ENCODE data around the gene CKS2.
"Not testable (repeated sequence)": the region's sequence is repeated elsewhere in the genome, so short reads cannot be mapped to it uniquely, and the experiment has no call there.

CKS2 gene

DNA sequence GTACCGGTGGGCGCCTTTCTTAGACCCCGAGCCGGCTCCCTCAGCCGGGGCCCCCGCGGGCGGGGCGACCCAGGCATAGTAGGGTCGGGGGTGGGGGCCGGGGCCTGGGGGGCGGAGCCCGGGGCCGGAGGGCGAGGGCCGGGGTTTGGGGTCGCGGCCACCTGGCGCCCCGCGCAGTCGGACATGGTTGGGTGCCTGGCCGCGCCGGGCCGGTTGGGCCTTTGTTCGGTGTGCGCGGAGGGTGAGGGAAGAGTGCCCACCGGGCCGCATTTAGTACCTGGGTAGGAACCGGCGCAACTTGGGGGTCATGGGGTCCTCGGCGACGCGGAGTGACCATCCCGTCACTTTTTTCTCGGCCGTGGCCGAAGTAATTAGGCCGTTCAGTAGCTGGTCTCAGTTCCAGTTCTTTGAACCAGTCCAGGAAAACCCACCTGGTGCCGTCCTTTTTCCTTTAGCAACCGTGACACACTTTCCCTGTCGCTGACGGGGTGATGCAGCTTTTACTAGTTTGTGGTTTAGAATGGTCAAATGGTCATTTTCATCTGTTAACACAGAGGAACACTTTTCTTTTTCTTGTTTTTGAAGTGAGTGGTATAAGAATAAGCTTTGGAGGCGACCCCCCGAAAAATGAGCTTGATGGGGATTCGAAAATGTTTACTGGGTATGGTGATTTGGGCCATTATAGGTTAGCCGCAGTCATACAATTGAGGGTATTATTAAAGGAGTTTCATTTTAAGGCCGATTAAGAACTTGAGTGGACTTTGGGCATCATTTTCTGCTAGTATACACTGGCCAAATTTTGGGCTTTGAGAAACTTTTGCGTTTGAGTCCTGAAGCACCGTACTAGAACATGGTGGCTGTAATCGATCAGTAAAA is 589 bp downstream of the CKS2 start:
- DNase-seq, result peak in 1 of 2 experiments; percentile 16

- DNase-seq, result peak in 1 of 2 experiments; percentile 41
These were observed 1.2 kb downstream of the CKS2 start for GRCh38 chr9:89312222-89312571.

DNA sequence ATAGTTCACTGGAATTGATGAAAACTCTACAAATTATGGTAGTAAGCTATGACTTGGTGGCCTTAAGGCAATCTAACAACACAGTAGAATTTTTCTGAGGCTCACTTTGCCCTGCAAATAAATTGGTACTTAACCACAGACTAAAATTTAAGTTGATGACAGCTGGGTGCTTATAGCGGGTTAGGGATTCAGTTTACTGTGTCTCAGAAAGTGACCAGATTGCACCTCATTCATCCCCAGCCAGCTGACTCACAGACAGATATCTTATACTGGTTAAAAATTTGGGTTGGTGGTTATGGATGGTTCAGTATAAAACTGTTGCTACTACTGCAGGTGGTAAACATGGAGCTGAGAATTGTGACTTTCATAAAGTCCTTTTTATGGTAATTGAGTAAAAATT is 2.8 kb downstream of the CKS2 start:
- DNase-seq, result no peak

DNA sequence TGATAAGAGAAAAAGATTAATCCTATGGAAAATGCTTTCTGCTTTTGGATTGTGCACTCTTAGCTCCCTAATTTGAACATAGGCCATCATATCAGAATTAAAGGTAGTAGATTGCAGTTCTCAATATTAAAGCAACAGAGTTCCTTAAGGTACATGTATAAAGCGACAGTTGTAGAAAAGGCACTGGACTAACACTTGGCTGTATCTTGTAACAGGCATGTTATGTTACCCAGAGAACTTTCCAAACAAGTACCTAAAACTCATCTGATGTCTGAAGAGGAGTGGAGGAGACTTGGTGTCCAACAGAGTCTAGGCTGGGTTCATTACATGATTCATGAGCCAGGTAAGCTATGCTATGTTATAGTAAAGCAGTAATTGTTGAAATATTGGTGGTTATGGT is 4.0 kb downstream of the CKS2 start:
- peak in 1 of 2 experiments; percentile 9 for DNase-seq

DNA sequence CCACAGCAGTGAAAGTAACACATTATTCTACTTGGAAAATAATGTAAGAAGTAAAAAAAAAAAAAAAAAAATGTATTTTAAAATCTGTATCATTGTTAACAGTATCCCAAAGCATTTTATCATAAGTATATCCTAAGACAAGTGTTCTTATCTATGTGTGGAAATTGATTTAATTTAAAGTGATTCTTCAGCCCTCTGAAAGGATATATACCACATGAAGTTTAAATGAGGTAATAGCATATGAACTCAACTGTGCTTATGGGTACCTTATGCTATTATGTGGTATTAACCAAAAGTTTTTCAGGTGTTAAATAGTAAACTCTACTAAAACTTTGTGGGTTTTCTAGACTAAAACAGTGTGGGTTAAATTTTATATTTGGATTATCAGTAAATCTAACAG is 4.5 kb downstream of the CKS2 start:
- no peak for DNase-seq

DNA sequence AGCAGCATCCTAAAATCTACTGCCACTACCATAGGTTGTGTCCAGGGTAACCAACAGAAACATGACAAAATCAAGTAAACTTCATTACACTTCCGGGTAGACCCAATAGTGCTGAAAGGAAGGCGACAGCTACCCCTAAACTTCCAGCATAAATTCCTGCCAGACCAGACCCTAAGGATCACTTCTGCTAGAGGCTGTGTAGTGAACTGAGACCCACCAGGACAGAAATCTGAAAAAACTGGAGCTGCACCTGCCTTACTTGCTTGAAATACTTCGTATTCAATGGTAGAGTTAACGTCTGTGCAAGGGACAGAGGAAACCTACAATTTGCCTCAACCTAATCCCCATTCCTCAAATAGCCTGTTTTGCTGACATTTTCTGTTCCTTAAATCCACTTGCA is 6.3 kb downstream of the CKS2 start:
- no peak for DNase-seq

GRCh38 chr9:89318123-89319014 is 7.4 kb downstream of the CKS2 start, which contains the start of gene SECISBP2:
TSS of gene SECISBP2 (plus strand) at chr9:89318500. CDS start at chr9:89318577, 77 bp downstream.
- peak; percentile 92 to 97 for DNase-seq

DNA sequence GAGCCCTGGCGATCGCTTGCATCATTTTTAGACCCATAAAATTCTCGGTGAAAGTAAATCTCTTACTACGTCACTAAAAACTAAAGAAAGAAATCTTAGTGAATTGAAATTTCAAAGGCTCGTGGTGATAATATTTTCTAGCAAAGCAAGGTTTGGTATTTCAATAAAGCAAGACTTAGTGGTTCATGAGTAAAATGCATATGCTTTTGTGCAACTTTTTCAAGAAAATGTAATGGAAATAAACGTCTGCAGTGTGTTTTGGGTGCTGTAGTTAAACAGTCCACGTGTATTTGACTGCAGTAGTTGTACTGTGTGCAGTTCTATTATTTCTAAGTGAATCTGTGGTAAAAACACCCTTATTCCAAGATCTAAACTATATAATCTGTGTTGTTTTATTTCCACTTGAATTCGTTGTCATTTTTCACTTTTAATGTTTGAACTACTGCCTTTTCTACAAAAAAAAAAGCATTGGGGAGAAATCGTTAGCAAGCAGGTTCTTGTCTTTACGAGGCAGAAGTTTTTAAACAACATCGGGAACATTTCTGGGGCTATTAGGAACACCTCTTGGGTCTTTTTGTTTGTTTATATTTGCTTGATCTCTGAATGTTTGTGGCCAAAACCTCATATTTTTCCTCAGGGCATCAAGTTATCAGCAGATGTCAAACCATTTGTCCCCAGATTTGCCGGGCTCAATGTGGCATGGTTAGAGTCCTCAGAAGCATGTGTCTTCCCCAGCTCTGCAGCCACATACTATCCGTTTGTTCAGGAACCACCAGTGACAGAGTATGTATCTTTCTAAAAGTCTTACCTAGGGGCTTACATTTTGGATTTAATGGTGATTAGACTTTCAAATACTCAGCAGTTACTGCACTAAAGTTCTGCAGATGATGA is 8.3 kb downstream of the CKS2 start:
- no peak for DNase-seq

- no peak for DNase-seq
These were observed 12.4 kb downstream of the CKS2 start for GRCh38 chr9:89323390-89323789.

- DNase-seq, result no peak
These were observed 14.7 kb downstream of the CKS2 start for GRCh38 chr9:89325733-89326132.

- DNase-seq, result no peak
These were observed 17.1 kb downstream of the CKS2 start for GRCh38 chr9:89328064-89328463.

- no peak for DNase-seq
These were observed 18.9 kb downstream of the CKS2 start for GRCh38 chr9:89329917-89330316.

DNA sequence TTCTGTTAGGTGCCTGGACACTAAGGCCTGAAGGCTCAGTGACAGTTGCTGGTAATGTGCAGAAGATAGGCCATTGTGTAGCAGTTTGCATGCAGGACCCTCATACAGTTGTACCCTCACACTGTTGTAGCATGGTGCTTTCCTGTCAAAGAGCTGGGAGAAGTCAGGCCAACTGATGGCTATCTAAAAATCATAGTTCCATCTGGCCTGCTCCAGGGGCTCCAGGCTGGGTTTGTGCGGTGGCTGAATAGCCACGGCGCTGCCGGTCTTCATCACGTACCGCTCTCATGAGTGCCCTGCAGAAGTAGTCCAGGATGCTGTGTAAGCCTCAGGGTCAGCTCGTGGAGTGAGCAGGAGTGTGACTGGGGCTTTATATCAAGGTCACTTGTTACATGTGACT is 19.5 kb downstream of the CKS2 start:
- DNase-seq, result no peak

- no peak for DNase-seq
These were observed 28.8 kb downstream of the CKS2 start for GRCh38 chr9:89339807-89340206.

- DNase-seq, result no peak
These were observed 29.3 kb downstream of the CKS2 start for GRCh38 chr9:89340332-89340731.

- DNase-seq, result no peak
These were observed 31.2 kb downstream of the CKS2 start for GRCh38 chr9:89342213-89342612.

DNA sequence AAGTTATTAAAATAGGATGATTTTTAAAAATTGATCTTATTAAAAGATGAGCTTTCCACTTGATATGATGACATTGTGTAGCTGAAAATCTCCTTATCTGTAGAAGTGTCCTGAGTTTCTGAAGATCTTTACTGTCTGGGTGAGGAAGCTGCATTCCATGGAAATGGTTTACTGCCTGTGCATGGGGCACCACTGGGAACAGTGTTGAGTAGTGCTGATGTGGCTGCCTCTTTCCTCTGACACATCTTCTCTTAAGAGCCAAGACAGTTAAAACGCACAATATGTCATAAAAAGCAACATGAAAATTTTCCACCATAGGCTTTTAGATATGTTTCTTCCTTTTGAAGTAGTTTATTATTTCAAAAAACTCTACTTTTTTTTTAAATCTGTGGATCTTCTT is 32.0 kb downstream of the CKS2 start:
- DNase-seq, result no peak

- not testable (repeated sequence) for DNase-seq
These were observed 32.8 kb downstream of the CKS2 start for GRCh38 chr9:89343812-89344211.

DNA sequence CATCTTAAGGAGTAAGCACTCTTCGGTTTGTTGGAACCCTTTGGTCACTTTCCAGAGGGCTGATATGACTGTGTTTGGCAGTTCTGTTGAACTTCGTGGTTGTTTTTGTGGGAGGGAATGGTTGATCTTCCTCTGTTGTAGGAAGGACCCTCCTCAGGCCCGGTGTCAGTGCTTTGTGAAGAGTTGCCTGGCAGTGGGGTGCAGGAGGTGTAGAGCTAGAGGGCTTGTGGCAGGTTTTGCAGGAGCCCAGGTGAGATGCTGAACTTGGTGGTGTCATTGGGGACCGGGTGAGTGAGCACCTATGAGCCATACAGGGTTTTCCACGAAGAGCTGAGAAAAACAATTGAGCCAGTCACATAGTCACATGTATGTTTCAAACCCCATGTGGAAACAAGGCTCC is 34.5 kb downstream of the CKS2 start:
- DNase-seq, result no peak

GRCh38 chr9:89346696-89347095 is 35.7 kb downstream of the CKS2 start:
- no peak for DNase-seq

GRCh38 chr9:89347651-89348050 is 36.7 kb downstream of the CKS2 start:
- no peak for DNase-seq

- no peak for DNase-seq
These were observed 38.6 kb downstream of the CKS2 start for GRCh38 chr9:89349607-89350006.
